Measurements from ENCODE around the gene TMEM202.
"Not testable (repeated sequence)": the region's sequence is repeated elsewhere in the genome, so short reads cannot be mapped to it uniquely, and the experiment has no call there.

Gene TMEM202

DNA sequence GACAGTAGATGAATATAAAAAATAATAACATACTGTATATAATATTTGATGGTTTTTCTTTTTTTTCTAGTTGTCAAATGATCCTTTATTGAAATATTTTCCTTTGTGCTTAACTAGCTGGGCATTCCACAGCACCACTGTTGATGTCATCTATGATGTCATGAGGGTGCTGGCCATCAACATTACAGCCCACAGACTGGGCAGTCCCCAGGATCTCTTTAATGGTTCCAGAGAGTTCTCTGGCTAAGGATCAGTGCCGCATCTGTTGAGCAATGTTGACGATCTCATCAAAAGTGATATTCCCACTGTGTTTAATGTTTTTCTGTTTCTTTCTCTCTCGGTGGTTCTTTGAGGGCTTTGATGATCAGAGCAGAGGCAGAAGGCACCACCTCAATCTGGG, 19.0 kb upstream of the TMEM202 start:
- H3K9me3 Mint-ChIP-seq, CTCF ChIA-PET, H3K27ac Mint-ChIP-seq, H3K36me3 Mint-ChIP-seq, H3K4me3 Mint-ChIP-seq, DNase-seq: not testable (repeated sequence)
- Mint-ChIP-seq H3K27me3 (peaks cover 17% of the 10 kb centered on the region), H3K4me1 (peaks cover 30% of the 10 kb centered on the region)

DNA sequence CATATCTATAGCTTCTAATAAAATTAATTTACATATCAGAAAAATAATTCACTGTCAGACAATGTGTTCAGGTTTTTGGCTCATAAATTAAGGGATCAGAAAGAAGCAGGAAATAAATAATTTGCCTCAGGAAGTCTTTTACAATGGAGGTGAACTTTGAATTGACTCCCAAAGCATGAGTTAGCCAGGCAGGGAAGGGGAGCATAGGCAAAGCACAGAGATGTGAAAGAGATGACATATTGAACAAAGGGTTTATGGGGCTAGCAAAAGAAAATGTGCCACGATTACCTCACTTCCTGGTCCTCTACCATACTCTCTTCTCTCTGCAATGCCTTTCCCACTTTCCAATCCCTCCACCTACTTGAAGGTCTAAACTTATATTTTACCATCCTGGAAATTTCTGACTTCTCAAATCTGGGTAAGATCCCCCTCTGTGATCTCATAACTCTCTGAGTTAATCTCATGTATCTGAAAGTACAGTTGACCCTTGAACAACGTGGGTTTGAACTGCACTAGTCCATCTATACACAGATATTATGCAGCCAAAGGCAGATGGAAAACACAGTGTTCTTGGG, 18.2 kb upstream of the TMEM202 start:
- no peak overlapping the region for H3K4me3 Mint-ChIP-seq
- no peaks in the 10 kb centered on the region for H3K9me3 Mint-ChIP-seq
- H3K36me3 Mint-ChIP-seq, result peaks cover 8% of the 10 kb centered on the region
- H3K27ac Mint-ChIP-seq, result no peak overlapping the region
- no peak for DNase-seq
- H3K4me1 Mint-ChIP-seq, result peaks cover 22% of the 10 kb centered on the region
- H3K27me3 Mint-ChIP-seq, result peaks cover 19% of the 10 kb centered on the region
- CTCF ChIA-PET, result no interaction called here

DNA sequence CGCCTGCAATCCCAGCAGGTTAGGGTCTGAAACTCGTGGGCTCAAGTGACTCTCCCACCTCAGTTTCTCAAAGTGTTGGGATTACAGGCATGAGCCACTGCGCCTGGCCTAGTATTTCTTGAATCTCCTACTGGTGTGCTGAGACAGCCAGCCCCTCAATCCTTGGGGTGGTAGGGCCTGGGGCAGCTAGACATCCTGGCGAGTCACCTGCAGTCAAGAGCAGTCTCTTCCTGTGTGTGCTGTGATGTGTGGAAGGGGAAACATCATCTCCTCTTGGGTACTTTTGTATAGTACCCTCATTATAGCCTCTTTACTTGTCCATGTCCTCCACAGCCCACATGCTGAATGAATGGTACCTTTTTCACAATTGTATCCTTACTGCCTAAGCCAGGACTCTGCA, 17.4 kb upstream of the TMEM202 start:
- CTCF ChIA-PET, result no interaction called here
- Mint-ChIP-seq H3K4me3 (no peak overlapping the region), H3K27me3 (peaks cover 18% of the 10 kb centered on the region), H3K27ac (no peak overlapping the region), H3K4me1 (peaks cover 14% of the 10 kb centered on the region), H3K36me3 (peaks cover 3% of the 10 kb centered on the region), H3K9me3 (no peaks in the 10 kb centered on the region)
- DNase-seq, result no peak

DNA sequence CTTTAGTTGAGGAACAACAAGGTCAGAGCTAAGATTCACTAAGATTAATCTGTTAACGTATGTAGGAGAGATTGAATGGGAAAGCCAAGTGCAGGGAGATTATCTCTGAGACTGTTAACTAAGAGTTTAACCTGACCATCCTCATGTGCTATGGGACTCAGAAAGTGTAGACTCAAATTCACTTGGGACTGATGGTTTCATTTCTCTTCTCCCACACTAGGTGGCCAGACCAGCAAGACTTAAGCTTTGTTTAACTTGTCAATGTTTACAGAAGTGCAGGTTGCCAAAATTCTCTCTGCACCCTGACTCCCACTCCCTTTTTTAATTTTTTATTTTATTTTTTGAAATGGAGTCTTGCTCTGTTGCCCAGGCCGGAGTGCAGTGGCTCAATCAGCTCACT, 16.0 kb upstream of the TMEM202 start:
- CTCF ChIA-PET, result no interaction called here
- no peak overlapping the region for H3K4me3 Mint-ChIP-seq
- H3K27ac Mint-ChIP-seq, result no peak overlapping the region
- no peaks in the 10 kb centered on the region for H3K36me3 Mint-ChIP-seq
- H3K27me3 Mint-ChIP-seq, result peaks cover 13% of the 10 kb centered on the region
- no peak for DNase-seq
- H3K4me1 Mint-ChIP-seq, result peaks cover 3% of the 10 kb centered on the region
- H3K9me3 Mint-ChIP-seq, result no peaks in the 10 kb centered on the region

DNA sequence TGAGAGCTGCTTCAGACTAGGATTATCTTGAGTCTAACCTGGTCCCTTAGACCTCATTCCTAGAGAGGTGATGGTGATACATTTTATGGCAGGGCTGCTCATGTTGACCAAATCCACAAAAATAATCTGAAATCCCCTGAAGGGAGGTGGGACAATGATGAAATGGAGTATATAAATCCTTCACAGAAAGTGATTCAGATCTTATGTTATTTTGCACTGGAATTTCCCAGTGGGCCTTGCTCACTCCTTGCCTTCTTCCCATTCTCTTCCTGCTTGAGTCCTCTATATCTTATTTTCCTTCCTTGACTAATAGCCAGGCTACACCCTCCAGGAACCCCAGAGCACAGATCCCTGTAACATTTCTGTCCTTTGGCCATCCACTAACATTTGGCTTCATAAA, 10.4 kb upstream of the TMEM202 start:
- no peaks in the 10 kb centered on the region for H3K9me3 Mint-ChIP-seq
- H3K27me3 Mint-ChIP-seq, result peaks cover 17% of the 10 kb centered on the region
- H3K4me1 Mint-ChIP-seq, result no peaks in the 10 kb centered on the region
- CTCF ChIA-PET, result no interaction called here
- DNase-seq, result no peak
- H3K36me3 Mint-ChIP-seq, result no peaks in the 10 kb centered on the region
- no peak overlapping the region for H3K4me3 Mint-ChIP-seq
- H3K27ac Mint-ChIP-seq, result no peak overlapping the region

DNA sequence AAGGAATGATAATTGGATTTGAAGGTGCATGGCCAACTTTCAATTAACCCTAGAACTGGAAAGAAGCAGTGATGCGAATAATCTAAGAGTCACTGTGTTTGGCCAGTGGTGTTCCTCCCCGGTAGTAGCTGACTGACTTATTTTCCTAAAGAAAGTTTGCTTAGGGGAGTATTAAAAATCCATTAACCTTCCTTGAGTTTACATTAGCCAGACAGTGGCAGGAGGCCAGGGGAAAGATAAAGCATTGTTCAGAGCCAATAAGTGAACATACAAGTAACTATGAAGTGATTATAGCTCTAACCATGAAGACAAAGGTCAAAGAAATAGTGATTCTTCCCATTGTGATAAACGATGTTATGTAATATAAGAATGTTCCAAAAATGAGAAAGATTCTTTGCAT, 8.9 kb upstream of the TMEM202 start:
- Mint-ChIP-seq H3K9me3 (no peaks in the 10 kb centered on the region), H3K4me3 (no peak overlapping the region), H3K36me3 (no peaks in the 10 kb centered on the region), H3K27me3 (peaks cover 9% of the 10 kb centered on the region), H3K27ac (no peak overlapping the region), H3K4me1 (no peaks in the 10 kb centered on the region)
- CTCF ChIA-PET, result no interaction called here
- DNase-seq, result no peak

DNA sequence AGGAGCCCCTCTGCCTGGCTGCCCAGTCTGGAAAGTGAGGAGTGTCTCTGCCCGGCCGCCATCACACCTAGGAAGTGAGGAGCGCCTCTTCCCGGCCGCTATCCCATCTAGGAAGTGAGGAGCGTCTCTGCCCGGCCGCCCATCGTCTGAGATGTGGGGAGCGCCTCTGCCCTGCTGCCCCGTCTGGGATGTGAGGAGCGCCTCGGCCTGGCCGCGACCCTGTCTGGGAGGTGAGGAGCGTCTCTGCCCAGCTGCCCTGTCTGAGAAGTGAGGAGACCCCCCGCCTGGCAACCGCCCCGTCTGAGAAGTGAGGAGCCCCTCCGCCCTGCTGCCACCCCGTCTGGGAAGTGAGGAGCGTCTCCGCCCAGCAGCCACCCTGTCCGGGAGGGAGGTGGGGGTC, 1.8 kb upstream of the TMEM202 start:
- H3K27me3 Mint-ChIP-seq, H3K4me3 Mint-ChIP-seq, DNase-seq, H3K27ac Mint-ChIP-seq, CTCF ChIA-PET, H3K4me1 Mint-ChIP-seq, H3K36me3 Mint-ChIP-seq, H3K9me3 Mint-ChIP-seq: not testable (repeated sequence)

DNA sequence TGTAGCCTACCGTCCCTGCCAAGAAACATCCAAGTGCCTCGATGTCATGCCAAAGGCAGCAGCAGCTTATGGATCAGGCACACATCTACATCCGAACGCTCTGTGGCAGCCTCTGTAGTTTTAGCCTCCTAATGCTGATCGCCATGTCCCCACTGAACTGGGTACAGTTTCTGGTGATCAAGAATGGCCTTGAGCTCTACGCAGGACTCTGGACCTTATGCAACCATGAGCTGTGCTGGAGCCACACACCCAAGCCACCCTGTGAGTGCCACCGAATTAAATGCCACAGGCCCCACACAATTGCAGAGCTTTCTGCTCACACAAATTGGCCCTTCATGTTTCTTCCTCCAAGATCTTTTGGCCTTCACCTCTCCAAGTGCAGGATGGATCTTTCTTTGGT, 543 bp downstream of the TMEM202 start:
- Mint-ChIP-seq H3K4me3 (no peak overlapping the region), H3K4me1 (no peaks in the 10 kb centered on the region), H3K36me3 (no peaks in the 10 kb centered on the region), H3K9me3 (peaks cover 3% of the 10 kb centered on the region), H3K27me3 (peaks cover 11% of the 10 kb centered on the region), H3K27ac (no peak overlapping the region)
- DNase-seq, result no peak
- CTCF ChIA-PET, result no interaction called here

DNA sequence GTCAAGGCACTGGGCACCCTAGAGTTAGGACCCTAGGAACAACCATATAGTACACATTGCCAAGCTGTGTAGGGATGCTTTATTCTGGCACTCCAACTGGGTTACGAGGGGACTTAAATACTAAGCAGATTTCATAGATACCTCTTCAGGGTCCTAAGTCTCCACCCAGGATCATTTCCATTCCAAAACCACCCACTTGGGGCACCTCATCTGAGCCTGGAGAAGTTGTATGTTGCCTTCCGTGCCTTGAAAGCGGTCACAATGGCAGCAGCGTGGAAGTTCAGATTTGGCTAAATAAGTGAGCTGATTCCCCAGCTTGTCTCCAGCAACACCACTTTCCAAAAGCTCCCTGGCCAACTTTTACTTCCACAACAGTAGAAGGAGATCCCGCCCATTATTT, 4.6 kb downstream of the TMEM202 start:
- peaks cover 29% of the 10 kb centered on the region for H3K27me3 Mint-ChIP-seq
- CTCF ChIA-PET, result no interaction called here
- no peaks in the 10 kb centered on the region for H3K9me3 Mint-ChIP-seq

DNA sequence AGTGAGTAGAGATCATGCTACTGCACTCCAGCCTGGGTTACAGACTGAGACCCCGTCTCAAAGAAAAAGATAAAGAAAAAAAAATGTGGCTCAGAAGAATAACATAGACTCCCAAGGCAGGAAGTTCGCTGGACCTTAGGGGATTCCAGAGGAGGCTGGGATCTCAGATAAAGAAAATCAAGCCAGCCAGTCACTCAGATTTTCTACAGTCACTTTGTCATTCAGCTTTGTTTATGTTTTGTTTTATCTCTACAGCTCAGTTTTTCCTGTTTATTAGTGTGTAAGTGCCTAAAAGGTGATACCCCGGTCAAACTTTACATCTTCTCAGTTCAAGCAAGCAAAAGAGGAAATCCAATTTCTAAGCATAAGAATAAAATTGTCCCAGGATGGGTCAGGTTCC, 6.3 kb downstream of the TMEM202 start:
- Mint-ChIP-seq H3K4me3 (no peak overlapping the region), H3K9me3 (no peaks in the 10 kb centered on the region), H3K27ac (no peak overlapping the region), H3K4me1 (no peaks in the 10 kb centered on the region), H3K36me3 (no peaks in the 10 kb centered on the region), H3K27me3 (peaks cover 29% of the 10 kb centered on the region)
- DNase-seq, result no peak
- CTCF ChIA-PET, result no interaction called here

More for the DNA sequence above, 4.6 kb downstream of the TMEM202 start:
- no peaks in the 10 kb centered on the region for H3K36me3 Mint-ChIP-seq
- H3K4me3 Mint-ChIP-seq, result no peak overlapping the region
- DNase-seq, result no peak
- no peak overlapping the region for H3K27ac Mint-ChIP-seq
- H3K4me1 Mint-ChIP-seq, result no peaks in the 10 kb centered on the region

DNA sequence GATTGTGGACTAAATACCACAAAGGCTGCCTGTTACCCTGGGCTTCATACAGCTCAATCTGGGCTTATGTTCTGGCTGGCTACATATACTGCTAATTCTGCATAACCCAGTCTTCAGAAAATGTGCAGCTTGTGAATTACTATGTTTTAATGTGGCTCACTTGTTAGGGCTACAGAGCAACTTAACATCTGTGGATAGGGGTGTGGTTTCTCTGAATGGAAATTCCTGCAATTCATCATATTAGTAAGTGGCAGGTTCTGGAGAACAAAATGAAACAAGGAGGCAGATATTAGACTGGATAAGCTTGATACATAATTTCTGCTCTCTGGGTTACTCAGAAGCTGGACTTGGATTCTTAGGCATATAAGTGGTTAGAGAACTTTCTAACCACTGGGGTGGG, 6.7 kb downstream of the TMEM202 start:
- DNase-seq, result no peak
- no peak overlapping the region for H3K27ac Mint-ChIP-seq
- CTCF ChIA-PET, result interaction anchor here (1.1 kb wide), 1 partner anchor 22 kb away, joined by 3 read pairs; no protein-coding TSS in a partner anchor
- no peaks in the 10 kb centered on the region for H3K4me1 Mint-ChIP-seq
- H3K9me3 Mint-ChIP-seq, result no peaks in the 10 kb centered on the region
- H3K27me3 Mint-ChIP-seq, result peaks cover 29% of the 10 kb centered on the region
- H3K4me3 Mint-ChIP-seq, result no peak overlapping the region
- H3K36me3 Mint-ChIP-seq, result no peaks in the 10 kb centered on the region

DNA sequence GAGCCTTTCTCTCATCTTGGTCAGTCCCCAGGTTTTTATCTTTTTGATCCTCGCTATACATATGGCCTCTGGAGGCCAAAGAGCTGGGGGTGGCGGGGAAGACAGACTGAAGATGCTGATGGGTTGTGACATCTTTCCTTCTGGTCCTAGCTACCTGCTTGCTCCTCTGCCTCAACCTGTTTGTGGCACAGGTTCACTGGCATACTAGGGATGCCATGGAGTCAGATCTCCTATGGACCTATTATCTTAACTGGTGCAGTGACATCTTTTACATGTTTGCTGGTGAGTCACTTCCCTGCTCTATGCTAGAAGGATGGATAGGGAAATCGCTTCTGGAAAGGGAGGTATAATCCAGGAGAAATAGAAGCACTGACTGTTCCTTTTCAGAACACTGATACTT, 8.8 kb downstream of the TMEM202 start:
- H3K27ac Mint-ChIP-seq, result no peak overlapping the region
- no peaks in the 10 kb centered on the region for H3K4me1 Mint-ChIP-seq
- CTCF ChIA-PET, result no interaction called here
- H3K36me3 Mint-ChIP-seq, result no peaks in the 10 kb centered on the region
- H3K4me3 Mint-ChIP-seq, result no peak overlapping the region
- DNase-seq, result no peak
- no peaks in the 10 kb centered on the region for H3K9me3 Mint-ChIP-seq
- H3K27me3 Mint-ChIP-seq, result peaks cover 29% of the 10 kb centered on the region

DNA sequence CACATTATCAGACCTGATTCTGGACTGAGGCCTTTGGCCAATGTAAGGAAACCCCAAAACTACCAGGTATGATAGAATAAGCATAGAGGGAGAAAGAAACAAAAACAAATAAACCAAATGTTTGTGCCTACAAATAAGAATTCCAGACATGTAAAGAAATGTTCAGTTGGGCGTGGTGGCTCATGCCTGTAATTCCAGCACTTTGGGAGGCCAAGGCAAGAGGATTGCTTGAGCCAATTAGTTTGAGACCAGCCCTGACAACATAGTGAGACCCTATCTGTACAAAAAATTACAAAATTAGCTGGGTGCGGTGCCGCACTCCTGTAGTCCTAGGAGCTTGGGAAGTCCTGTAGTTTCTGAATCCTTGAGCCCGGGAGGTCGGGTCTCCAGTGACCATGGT, 13.0 kb downstream of the TMEM202 start:
- no peak overlapping the region for H3K27ac Mint-ChIP-seq
- H3K4me3 Mint-ChIP-seq, result no peak overlapping the region
- CTCF ChIA-PET, result no interaction called here
- H3K9me3 Mint-ChIP-seq, result no peaks in the 10 kb centered on the region
- no peak for DNase-seq
- H3K27me3 Mint-ChIP-seq, result peaks cover 12% of the 10 kb centered on the region
- no peaks in the 10 kb centered on the region for H3K4me1 Mint-ChIP-seq
- no peaks in the 10 kb centered on the region for H3K36me3 Mint-ChIP-seq

DNA sequence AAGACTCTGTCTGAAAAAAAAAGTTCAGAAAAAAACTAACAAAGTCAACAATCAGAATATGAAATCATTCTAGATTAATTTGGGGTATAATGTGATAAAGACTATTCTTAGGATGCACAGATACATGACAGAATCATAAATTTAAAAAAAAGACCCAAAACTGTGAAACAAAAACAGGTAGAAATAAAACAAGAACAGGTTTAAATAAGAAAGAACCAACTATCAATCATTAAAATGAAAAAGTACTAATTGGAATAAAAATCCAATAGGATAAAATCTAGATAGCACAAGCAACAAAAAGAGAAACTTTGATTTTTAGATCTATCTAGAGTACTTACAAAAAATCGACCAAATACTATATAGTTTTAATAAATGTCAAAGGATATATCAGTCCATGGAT, 13.4 kb downstream of the TMEM202 start:
- Mint-ChIP-seq H3K27ac (no peak overlapping the region), H3K27me3 (peaks cover 10% of the 10 kb centered on the region), H3K4me1 (no peaks in the 10 kb centered on the region), H3K9me3 (no peaks in the 10 kb centered on the region), H3K4me3 (no peak overlapping the region), H3K36me3 (no peaks in the 10 kb centered on the region)
- CTCF ChIA-PET, result no interaction called here
- no peak for DNase-seq

DNA sequence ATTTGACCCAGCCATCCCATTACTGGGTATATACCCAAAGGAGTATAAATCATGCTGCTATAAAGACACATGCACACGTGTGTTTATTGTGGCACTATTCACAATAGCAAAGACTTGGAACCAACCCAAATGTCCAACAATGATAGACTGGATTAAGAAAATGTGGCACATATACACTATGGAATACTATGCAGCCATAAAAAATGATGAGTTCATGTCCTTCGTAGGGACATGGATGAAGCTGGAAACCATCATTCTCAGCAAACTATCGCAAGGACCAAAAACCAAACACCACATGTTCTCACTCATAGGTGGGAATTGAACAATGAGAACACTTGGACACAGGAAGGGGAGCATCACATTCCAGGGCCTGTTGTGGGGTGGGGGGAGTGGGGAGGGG, 15.2 kb downstream of the TMEM202 start:
- CTCF ChIA-PET, H3K27me3 Mint-ChIP-seq, H3K27ac Mint-ChIP-seq, H3K36me3 Mint-ChIP-seq, H3K9me3 Mint-ChIP-seq, DNase-seq, H3K4me1 Mint-ChIP-seq, H3K4me3 Mint-ChIP-seq: not testable (repeated sequence)

DNA sequence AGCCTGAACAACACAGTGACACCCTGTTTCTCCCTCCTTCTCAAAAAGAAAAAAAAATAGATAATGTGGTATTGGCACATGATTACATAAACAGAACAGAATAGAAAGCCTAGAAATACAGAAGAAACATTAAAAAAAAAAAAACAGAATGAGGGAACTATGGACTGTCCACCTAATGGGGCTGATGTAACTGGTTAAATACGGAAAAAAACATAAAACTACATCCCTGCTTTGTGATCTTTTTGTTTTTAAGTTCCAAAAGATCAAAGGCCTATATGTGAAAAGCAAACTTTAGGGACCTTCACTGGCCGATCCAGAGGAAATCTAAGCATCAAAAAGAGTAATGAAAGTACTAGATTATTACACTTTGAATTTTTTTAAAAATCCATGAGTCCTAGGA, 17.2 kb downstream of the TMEM202 start:
- H3K4me1 Mint-ChIP-seq, result no peaks in the 10 kb centered on the region
- H3K9me3 Mint-ChIP-seq, result no peaks in the 10 kb centered on the region
- no peak for DNase-seq
- peaks cover 9% of the 10 kb centered on the region for H3K27me3 Mint-ChIP-seq
- H3K36me3 Mint-ChIP-seq, result no peaks in the 10 kb centered on the region
- H3K27ac Mint-ChIP-seq, result no peak overlapping the region
- H3K4me3 Mint-ChIP-seq, result no peak overlapping the region
- CTCF ChIA-PET, result no interaction called here
